Head of caudate nucleus (tissue), 42 donors: ENCODE measurements around the gene TRPM1.

Experiments used
- DNase-seq, 42 donors: peaks; one replicate each; pipeline versions ENCODE4 v3.0.0 to v3.0.0-alpha.2; 2020 to 2021; ENCODE audit warnings: mixed read lengths in 7 of 42
- intact Hi-C: fragments of 100-400 bp; cut with DNase I; formaldehyde crosslinking; loops from one replicate; pipeline ENCODE4 v1.15.0; 2022

TRPM1 gene

GRCh38 chr15:31034152-31034551, 67.4 kb downstream of the TRPM1 start:
- DNase-seq: no peak
- intact Hi-C loops: no loop called here

- intact Hi-C loops: no loop called here
- no peak for DNase-seq
These were observed 68.6 kb downstream of the TRPM1 start for GRCh38 chr15:31032961-31033371.

- intact Hi-C loops: no loop called here
- no peak for DNase-seq
These were observed 70.0 kb downstream of the TRPM1 start for GRCh38 chr15:31031471-31032067.

- no peak for DNase-seq
- intact Hi-C loops: no loop called here
These were observed 73.5 kb downstream of the TRPM1 start for GRCh38 chr15:31027910-31028578.

GRCh38 chr15:31025996-31026395, 75.5 kb downstream of the TRPM1 start:
- intact Hi-C loops: no loop called here
- no peak for DNase-seq

GRCh38 chr15:31024979-31025378, 76.5 kb downstream of the TRPM1 start:
- intact Hi-C loops: no loop called here
- no peak for DNase-seq

- intact Hi-C loops: no loop called here
- no peak for DNase-seq
These were observed 77.2 kb downstream of the TRPM1 start for GRCh38 chr15:31024330-31024729.

GRCh38 chr15:31023841-31024240, 77.7 kb downstream of the TRPM1 start:
- intact Hi-C loops: no loop called here
- DNase-seq: no peak

GRCh38 chr15:31021067-31021665, 80.4 kb downstream of the TRPM1 start:
- no peak for DNase-seq
- intact Hi-C loops: no loop called here

GRCh38 chr15:31020542-31020941, 81.0 kb downstream of the TRPM1 start:
- DNase-seq: no peak
- intact Hi-C loops: no loop called here

- intact Hi-C loops: no loop called here
- no peak for DNase-seq
These were observed 81.5 kb downstream of the TRPM1 start for GRCh38 chr15:31019986-31020385.

- DNase-seq: no peak
- intact Hi-C loops: no loop called here
These were observed 84.2 kb downstream of the TRPM1 start for GRCh38 chr15:31017311-31017710.

- intact Hi-C loops: no loop called here
- DNase-seq: no peak
These were observed 85.0 kb downstream of the TRPM1 start for GRCh38 chr15:31016446-31016915.

GRCh38 chr15:31014608-31014925, 87.0 kb downstream of the TRPM1 start:
- DNase-seq: no peak
- intact Hi-C loops: no loop called here

- no peak for DNase-seq
These were observed 87.5 kb downstream of the TRPM1 start for GRCh38 chr15:31013863-31014607.

GRCh38 chr15:31012455-31012854, 89.1 kb downstream of the TRPM1 start:
- no peak for DNase-seq
- intact Hi-C loops: no loop called here

More at GRCh38 chr15:31013863-31014607, 87.5 kb downstream of the TRPM1 start:
- intact Hi-C loops: no loop called here

GRCh38 chr15:31010036-31010435, 91.5 kb downstream of the TRPM1 start:
- intact Hi-C loops: no loop called here
- no peak for DNase-seq

GRCh38 chr15:31005660-31006059, 95.9 kb downstream of the TRPM1 start:
- intact Hi-C loops: no loop called here
- no peak for DNase-seq

- DNase-seq: peak in 2 of 42 donors; percentile 18 to 29
These were observed 97.2 kb downstream of the TRPM1 start for GRCh38 chr15:31004220-31004733.

GRCh38 chr15:31001702-31002101, 99.8 kb downstream of the TRPM1 start:
- intact Hi-C loops: no loop called here
- no peak for DNase-seq

More at GRCh38 chr15:31004220-31004733, 97.2 kb downstream of the TRPM1 start:
- intact Hi-C loops: no loop called here
